ENCODE measurements around the gene CD82. TPM values are rescaled to one million over a fixed set of nuclear protein-coding genes. Genes with fewer than 3 reads are reported as not detected.

The CD82 gene
- total RNA-seq, 1 experiment from 2014 or later: 26.1 TPM

- intact Hi-C loops (cut with micrococcal nuclease; ENCODE audit: unreplicated experiment) (no loop called here), in situ Hi-C loops (cut with HindIII; ENCODE audit: low pct_unique_long_range_greater_than_20kb, low sequenced_read_pairs) (no loop called here)
- H3K4me1 ChIP-seq (ENCODE audit: control insufficient read depth, insufficient read depth, low read length): no peaks in the 10 kb centered on the region
- H3K9me3 ChIP-seq (ENCODE audit: control insufficient read depth, insufficient read depth, low read depth, low read length): no peaks in the 10 kb centered on the region
- no peak overlapping the region for H3K27ac ChIP-seq (ENCODE audit: low read length)
- no peaks in the 10 kb centered on the region for H3K36me3 ChIP-seq (ENCODE audit: control insufficient read depth, insufficient read depth, low read length)
- no peak for ATAC-seq
- no peak for DNase-seq (ENCODE audit: low read depth, low spot score)
- no TSS peak for BruUV-seq (replicated peaks)
- TF ChIP-seq TCF7L2 (IDR thresholded peaks at IDR 0.05; ENCODE audit: low read depth, low read length) (no peak), POLR2AphosphoS5 (IDR thresholded peaks at IDR 0.05; ENCODE audit: low read depth, low read length) (no peak), REST (IDR thresholded peaks at IDR 0.05; ENCODE audit: insufficient read depth in 1 of 2, low read depth in 2 of 2, low read length in 1 of 2) (no peak), SIN3A (IDR thresholded peaks at IDR 0.05; ENCODE audit: borderline replicate concordance, insufficient read depth, low read depth, low read length) (no peak)
- TF ChIP-seq, protein P1, sequence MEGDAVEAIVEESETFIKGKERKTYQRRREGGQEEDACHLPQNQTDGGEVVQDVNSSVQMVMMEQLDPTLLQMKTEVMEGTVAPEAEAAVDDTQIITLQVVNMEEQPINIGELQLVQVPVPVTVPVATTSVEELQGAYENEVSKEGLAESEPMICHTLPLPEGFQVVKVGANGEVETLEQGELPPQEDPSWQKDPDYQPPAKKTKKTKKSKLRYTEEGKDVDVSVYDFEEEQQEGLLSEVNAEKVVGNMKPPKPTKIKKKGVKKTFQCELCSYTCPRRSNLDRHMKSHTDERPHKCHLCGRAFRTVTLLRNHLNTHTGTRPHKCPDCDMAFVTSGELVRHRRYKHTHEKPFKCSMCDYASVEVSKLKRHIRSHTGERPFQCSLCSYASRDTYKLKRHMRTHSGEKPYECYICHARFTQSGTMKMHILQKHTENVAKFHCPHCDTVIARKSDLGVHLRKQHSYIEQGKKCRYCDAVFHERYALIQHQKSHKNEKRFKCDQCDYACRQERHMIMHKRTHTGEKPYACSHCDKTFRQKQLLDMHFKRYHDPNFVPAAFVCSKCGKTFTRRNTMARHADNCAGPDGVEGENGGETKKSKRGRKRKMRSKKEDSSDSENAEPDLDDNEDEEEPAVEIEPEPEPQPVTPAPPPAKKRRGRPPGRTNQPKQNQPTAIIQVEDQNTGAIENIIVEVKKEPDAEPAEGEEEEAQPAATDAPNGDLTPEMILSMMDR (IDR thresholded peaks at IDR 0.05): no peak
- H3K27me3 ChIP-seq (ENCODE audit: control insufficient read depth, insufficient read depth, low read length): peaks cover 3% of the 10 kb centered on the region
- POLR2A ChIA-PET: no interaction called here
- no peak overlapping the region for H3K4me3 ChIP-seq (ENCODE audit: low read depth in 2 of 2, low read length in 2 of 2)
- CTCF ChIA-PET: no interaction called here
These were observed 62.7 kb downstream of the CD82 start for GRCh38 chr11:44627911-44628729.

- in situ Hi-C loops (cut with HindIII; ENCODE audit: low pct_unique_long_range_greater_than_20kb, low sequenced_read_pairs): no loop called here
- no peaks in the 10 kb centered on the region for H3K4me1 ChIP-seq (ENCODE audit: control insufficient read depth, insufficient read depth, low read length)
- intact Hi-C loops (cut with micrococcal nuclease; ENCODE audit: unreplicated experiment): no loop called here
- ChIA-PET POLR2A (no interaction called here), CTCF (no interaction called here)
- H3K36me3 ChIP-seq (ENCODE audit: control insufficient read depth, insufficient read depth, low read length): no peaks in the 10 kb centered on the region
- no peaks in the 10 kb centered on the region for H3K9me3 ChIP-seq (ENCODE audit: control insufficient read depth, insufficient read depth, low read depth, low read length)
- H3K27me3 ChIP-seq (ENCODE audit: control insufficient read depth, insufficient read depth, low read length): peaks cover 3% of the 10 kb centered on the region
- no peak for DNase-seq (ENCODE audit: low read depth, low spot score)
- no peak for ATAC-seq
- no peak overlapping the region for H3K27ac ChIP-seq (ENCODE audit: low read length)
- no TSS peak for BruUV-seq (replicated peaks)
- H3K4me3 ChIP-seq (ENCODE audit: low read depth in 2 of 2, low read length in 2 of 2): no peak overlapping the region
- TF ChIP-seq, protein P1 (IDR thresholded peaks at IDR 0.05): no peak
- no peak for TF ChIP-seq REST (IDR thresholded peaks at IDR 0.05; ENCODE audit: insufficient read depth in 1 of 2, low read depth in 2 of 2, low read length in 1 of 2)
These were observed 63.6 kb downstream of the CD82 start for GRCh38 chr11:44628730-44629700.
